Neuronal stem cell (in vitro differentiated cells): ENCODE data around the gene IQCC.

Source experiments
- DNase-seq: peaks from one replicate; pipeline ENCODE4 v3.0.0-alpha.2; 2013; ENCODE audit warnings: low spot score
- H2AFZ ChIP-seq: one replicate; pipeline ENCODE4 v1.6.1; 2013; ENCODE audit warnings: mild to moderate bottlenecking, low read length, inconsistent platforms
- H2AK5ac ChIP-seq: 2 replicates; pipeline ENCODE4 v1.6.1; 2013; ENCODE audit warnings: low read depth, mild to moderate bottlenecking, inconsistent platforms, low read length, moderate library complexity, mixed read lengths
- H2BK120ac ChIP-seq: 2 replicates; pipeline ENCODE4 v1.6.1; 2013; ENCODE audit warnings: low read depth, mild to moderate bottlenecking, inconsistent platforms, low read length, moderate library complexity, mixed read lengths
- H2BK12ac ChIP-seq: one replicate; pipeline ENCODE4 v1.6.1; 2013; ENCODE audit warnings: low read length, inconsistent platforms
- H2BK15ac ChIP-seq: 2 replicates; pipeline ENCODE4 v1.6.1; 2013; ENCODE audit warnings: mild to moderate bottlenecking, low read length, inconsistent platforms, mixed read lengths
- H2BK5ac ChIP-seq: one replicate; pipeline ENCODE4 v1.6.1; 2013; ENCODE audit warnings: inconsistent platforms, mild to moderate bottlenecking, low read length, moderate library complexity
- H3K14ac ChIP-seq: one replicate; pipeline ENCODE4 v1.6.1; 2013; ENCODE audit warnings: low read length, inconsistent platforms
- H3K18ac ChIP-seq: 2 replicates; pipeline ENCODE4 v1.6.1; 2013; ENCODE audit warnings: low read length, inconsistent platforms
- H3K23ac ChIP-seq: 2 replicates; pipeline ENCODE4 v1.6.1; 2013; ENCODE audit warnings: low read depth, mild to moderate bottlenecking, mixed read lengths, low read length, inconsistent platforms; ENCODE audit not compliant: poor library complexity
- H3K27ac ChIP-seq: replicated peaks from 3 replicates; pipeline ENCODE4 v1.5.1; 2013; ENCODE audit warnings: low read length, inconsistent platforms
- H3K27me3 ChIP-seq, 3 experiments: 2 replicates each; pipeline ENCODE4 v1.6.1; 2013; ENCODE audit warnings: low read length in 3 of 3, mild to moderate bottlenecking in 2 of 3, inconsistent platforms in 1 of 3, low read depth in 1 of 3, mixed read lengths in 1 of 3, moderate library complexity in 1 of 3; ENCODE audit not compliant: control insufficient read depth in 3 of 3, insufficient read depth in 3 of 3
- H3K36me3 ChIP-seq, 2 donors: replicated peaks in 1 of 2; 2 replicates each; pipeline ENCODE4 v1.6.1; 2013; ENCODE audit warnings: low read length in 2 of 2; ENCODE audit not compliant: control insufficient read depth in 2 of 2, insufficient read depth in 2 of 2
- H3K4ac ChIP-seq: 2 replicates; pipeline ENCODE4 v1.6.1; 2013; ENCODE audit warnings: inconsistent platforms, mild to moderate bottlenecking, low read length, moderate library complexity
- H3K4me1 ChIP-seq, 2 donors: 1 replicate in 1 of 2; 2 replicates in 1 of 2; pipeline ENCODE4 v1.6.1; 2013; ENCODE audit warnings: low read length in 2 of 2, low read depth in 1 of 2; ENCODE audit not compliant: control insufficient read depth in 2 of 2, insufficient read depth in 1 of 2
- H3K4me2 ChIP-seq: one replicate; pipeline ENCODE4 v1.6.1; 2013; ENCODE audit warnings: mild to moderate bottlenecking, low read length, inconsistent platforms; ENCODE audit not compliant: insufficient read depth, poor library complexity, severe bottlenecking
- H3K4me3 ChIP-seq, 2 donors: 2 replicates each; pipeline ENCODE4 v1.5.1; 2013; ENCODE audit warnings: low read length in 2 of 2, mild to moderate bottlenecking in 2 of 2, inconsistent platforms in 1 of 2, moderate library complexity in 1 of 2
- H3K79me1 ChIP-seq: one replicate; pipeline ENCODE4 v1.6.1; 2013; ENCODE audit warnings: low read depth, mild to moderate bottlenecking, inconsistent platforms, low read length, moderate library complexity
- H3K9ac ChIP-seq: one replicate; pipeline ENCODE4 v1.6.1; 2013; ENCODE audit warnings: mild to moderate bottlenecking, low read depth, low read length, inconsistent platforms; ENCODE audit not compliant: poor library complexity
- H3K9me3 ChIP-seq, 2 donors: replicated peaks in 1 of 2; 2 replicates each; pipeline versions ENCODE3 to v1.6.1; 2013; ENCODE audit warnings: low read length in 2 of 2, mild to moderate bottlenecking in 2 of 2, inconsistent platforms in 1 of 2, low read depth in 1 of 2, mixed read lengths in 1 of 2, moderate library complexity in 1 of 2; ENCODE audit not compliant: control insufficient read depth in 2 of 2, insufficient read depth in 1 of 2
- H4K8ac ChIP-seq: one replicate; pipeline ENCODE4 v1.6.1; 2013; ENCODE audit warnings: low read depth, mild to moderate bottlenecking, inconsistent platforms, low read length, moderate library complexity
- H4K91ac ChIP-seq: one replicate; pipeline ENCODE4 v1.6.1; 2013; ENCODE audit warnings: low read length, low read depth, mild to moderate bottlenecking, inconsistent platforms; ENCODE audit not compliant: poor library complexity
- WGBS, 2 donors: extraction: QIAGEN DNeasy Blood & Tissue Kit; methylation state at CpG; one replicate each; pipeline ENCODE4 v1.1.7; 2013; ENCODE audit warnings: missing lambda C conversion rate in 2 of 2, mixed read lengths in 1 of 2; ENCODE audit not compliant: insufficient read length in 2 of 2, insufficient replicate concordance in 1 of 2; ENCODE audit errors: extremely low coverage in 2 of 2; 5-methylcytosine and 5-hydroxymethylcytosine counted together

IQCC gene

GRCh38 chr1:32257227-32257508 is 51.7 kb downstream of the IQCC start:
- Histone ChIP-seq H2BK15ac (no peak overlapping the region), H2AK5ac (no peak overlapping the region), H3K4me1 (no peaks in the 10 kb centered on the region), H4K91ac (no peak overlapping the region), H3K36me3 (no peaks in the 10 kb centered on the region), H2BK12ac (no peak overlapping the region), H2BK5ac (no peak overlapping the region), H3K4me2 (no peak overlapping the region), H3K9me3 (no peaks in the 10 kb centered on the region), H3K18ac (no peak overlapping the region), H3K79me1 (no peaks in the 10 kb centered on the region), H3K27ac (no peak overlapping the region), H3K9ac (no peak overlapping the region), H3K14ac (no peak overlapping the region), H2AFZ (no peak overlapping the region), H4K8ac (no peak overlapping the region), H3K4ac (no peak overlapping the region), H2BK120ac (no peak overlapping the region), H3K23ac (no peak overlapping the region), H3K27me3 (no peaks in the 10 kb centered on the region), H3K4me3 (no peak overlapping the region)
- WGBS, 2 donors: no CpG with 5 or more reads among the region's 6 CpGs
- no peak for DNase-seq
